CD4-positive, alpha-beta T cell treated with Interleukin-4 for 4 hours (primary cell): ENCODE data around the gene LRMDA.

ENCODE experiments used
- DNase-seq: peaks from one replicate; pipeline ENCODE4 v3.0.0-alpha.2; 2020

The LRMDA gene

GRCh38 chr10:75857896-75858295, 426.5 kb downstream of the LRMDA start:
- no peak for DNase-seq

- DNase-seq, result no peak
These were observed 426.9 kb downstream of the LRMDA start for GRCh38 chr10:75858339-75858738.

GRCh38 chr10:75859141-75859540, 427.7 kb downstream of the LRMDA start:
- DNase-seq, result no peak

GRCh38 chr10:75860009-75860408, 428.6 kb downstream of the LRMDA start:
- DNase-seq, result no peak

- DNase-seq, result no peak
These were observed 430.2 kb downstream of the LRMDA start for GRCh38 chr10:75861582-75861981.

GRCh38 chr10:75862935-75863334, 431.5 kb downstream of the LRMDA start:
- DNase-seq, result no peak

GRCh38 chr10:75864717-75865116, 433.3 kb downstream of the LRMDA start:
- DNase-seq, result no peak

- no peak for DNase-seq
These were observed 434.2 kb downstream of the LRMDA start for GRCh38 chr10:75865413-75866299.

GRCh38 chr10:75866300-75866625, 434.8 kb downstream of the LRMDA start:
- no peak for DNase-seq

GRCh38 chr10:75866731-75867130, 435.3 kb downstream of the LRMDA start:
- no peak for DNase-seq

GRCh38 chr10:75868574-75868973, 437.1 kb downstream of the LRMDA start:
- DNase-seq, result no peak

GRCh38 chr10:75870039-75870645, 438.7 kb downstream of the LRMDA start:
- no peak for DNase-seq

- no peak for DNase-seq
These were observed 444.3 kb downstream of the LRMDA start for GRCh38 chr10:75875740-75876139.

GRCh38 chr10:75876710-75877109, 445.3 kb downstream of the LRMDA start:
- DNase-seq, result no peak

- no peak for DNase-seq
These were observed 446.5 kb downstream of the LRMDA start for GRCh38 chr10:75877877-75878276.

GRCh38 chr10:75878586-75878985, 447.2 kb downstream of the LRMDA start:
- no peak for DNase-seq

GRCh38 chr10:75880031-75880775, 448.8 kb downstream of the LRMDA start:
- DNase-seq, result no peak

GRCh38 chr10:75883081-75884072, 452.0 kb downstream of the LRMDA start:
- no peak for DNase-seq

GRCh38 chr10:75884808-75885207, 453.4 kb downstream of the LRMDA start:
- no peak for DNase-seq

- DNase-seq, result no peak
These were observed 455.9 kb downstream of the LRMDA start for GRCh38 chr10:75887369-75887768.

- DNase-seq, result no peak
These were observed 456.7 kb downstream of the LRMDA start for GRCh38 chr10:75887992-75888680.

GRCh38 chr10:75889051-75889450, 457.6 kb downstream of the LRMDA start:
- DNase-seq, result no peak
